Prostate gland (tissue), 2 donors: Measurements from ENCODE around the gene TBC1D8B.

Experiments used
- CTCF ChIP-seq, 4 experiments: fragments of 200-600 bp in 2 of 4; fragments of 450-650 bp in 2 of 4; sonication (generic) in 2 of 4; IDR thresholded peaks; 1 replicate in 3 of 4; 2 replicates in 1 of 4; pipeline ENCODE4 v1.5.1; 2016 to 2019; ENCODE audit warnings: antibody characterized with exemption in 4 of 4, mild to moderate bottlenecking in 2 of 4, moderate library complexity in 2 of 4
- POLR2A ChIP-seq: fragments of 450-650 bp; IDR thresholded peaks from one replicate; pipeline ENCODE4 v1.6.1; 2016; ENCODE audit warnings: antibody characterized with exemption, mild to moderate bottlenecking
- POLR2AphosphoS5 ChIP-seq: sonication (generic); formaldehyde crosslinking; IDR thresholded peaks from one replicate; pipeline ENCODE4 v1.6.1; 2017; ENCODE audit warnings: antibody characterized with exemption

GRCh38 chrX:106901341-106901740, 98.9 kb downstream of the TBC1D8B start:
- no peak for TF ChIP-seq CTCF (IDR thresholded peaks at IDR 0.05)
- TF ChIP-seq POLR2AphosphoS5: no peak
- no peak for TF ChIP-seq POLR2A
